ENCODE results near the gene UBR1. TPM values are rescaled to one million over a fixed set of nuclear protein-coding genes. Genes with fewer than 3 reads are reported as not detected.
"Not testable (repeated sequence)": the region's sequence is repeated elsewhere in the genome, so short reads cannot be mapped to it uniquely, and the experiment has no call there.

UBR1 gene
- total RNA-seq, 2 experiments from 2014 or later, result 42.6 to 45.9 TPM

GRCh38 chr15:42992626-42993025 is 113.2 kb downstream of the UBR1 start:
- CTCF ChIA-PET, result no interaction called here

GRCh38 chr15:42986693-42987342 is 119.0 kb downstream of the UBR1 start:
- ATAC-seq (ENCODE audit: poor library complexity) (no peak), DNase-seq (no peak)
- H3K9me3 Mint-ChIP-seq, result no peaks in the 10 kb centered on the region
- H3K4me1 ChIP-seq (ENCODE audit: insufficient read depth, low read length), result no peaks in the 10 kb centered on the region
- no peaks in the 10 kb centered on the region for H3K9me3 ChIP-seq (ENCODE audit: control insufficient read depth in 1 of 2, insufficient read depth in 1 of 2, low read length in 2 of 2)
- H3K4me1 Mint-ChIP-seq (ENCODE audit: low read depth), result no peaks in the 10 kb centered on the region
- CTCF ChIA-PET, result no interaction called here
- intact Hi-C loops (cut with DNase I, micrococcal nuclease), result no loop called here
- H3K27me3 Mint-ChIP-seq, result no peaks in the 10 kb centered on the region
- no peak overlapping the region for H3K27ac Mint-ChIP-seq
- H3K27me3 ChIP-seq (ENCODE audit: control insufficient read depth in 1 of 2, insufficient read depth in 2 of 2, low read length in 2 of 2), result no peaks in the 10 kb centered on the region
- H3K36me3 ChIP-seq (ENCODE audit: insufficient read depth, low read length), result peaks cover 59% of the 10 kb centered on the region
- no peak for TF ChIP-seq CTCF (IDR thresholded peaks at IDR 0.05)
- H3K27ac ChIP-seq (ENCODE audit: low read depth in 1 of 2, low read length in 2 of 2), result no peak overlapping the region
- H3K36me3 Mint-ChIP-seq (ENCODE audit: low read depth), result peaks cover 69% of the 10 kb centered on the region
- H3K4me3 Mint-ChIP-seq, result no peak overlapping the region
- no peak overlapping the region for H3K4me3 ChIP-seq (ENCODE audit: low read length)
- POLR2A ChIA-PET, result no interaction called here

More at GRCh38 chr15:42992626-42993025, 113.2 kb downstream of the UBR1 start:
- H3K27ac ChIP-seq (ENCODE audit: low read depth in 1 of 2, low read length in 2 of 2), result no peak overlapping the region
- intact Hi-C loops (cut with DNase I, micrococcal nuclease), result no loop called here
- POLR2A ChIA-PET, result no interaction called here
- H3K9me3 ChIP-seq (ENCODE audit: control insufficient read depth in 1 of 2, insufficient read depth in 1 of 2, low read length in 2 of 2), result no peaks in the 10 kb centered on the region
- no peaks in the 10 kb centered on the region for H3K4me1 ChIP-seq (ENCODE audit: insufficient read depth, low read length)
- peaks cover 46% of the 10 kb centered on the region for H3K36me3 ChIP-seq (ENCODE audit: insufficient read depth, low read length)
- H3K27ac Mint-ChIP-seq, result no peak overlapping the region
- no peak overlapping the region for H3K4me3 Mint-ChIP-seq
- no peaks in the 10 kb centered on the region for H3K9me3 Mint-ChIP-seq
- H3K27me3 ChIP-seq (ENCODE audit: control insufficient read depth in 1 of 2, insufficient read depth in 2 of 2, low read length in 2 of 2), result no peaks in the 10 kb centered on the region
- H3K27me3 Mint-ChIP-seq, result no peaks in the 10 kb centered on the region
- no peaks in the 10 kb centered on the region for H3K4me1 Mint-ChIP-seq (ENCODE audit: low read depth)
- no peak overlapping the region for H3K4me3 ChIP-seq (ENCODE audit: low read length)
- ATAC-seq (ENCODE audit: poor library complexity) (no peak), DNase-seq (no peak)
- no peak for TF ChIP-seq CTCF (IDR thresholded peaks at IDR 0.05)
- H3K36me3 Mint-ChIP-seq (ENCODE audit: low read depth), result peaks cover 78% of the 10 kb centered on the region

- Histone ChIP-seq H3K27me3 (ENCODE audit: control insufficient read depth in 1 of 2, insufficient read depth in 2 of 2, low read length in 2 of 2) (no peaks in the 10 kb centered on the region), H3K36me3 (ENCODE audit: insufficient read depth, low read length) (peaks cover 58% of the 10 kb centered on the region), H3K27ac (ENCODE audit: low read depth in 1 of 2, low read length in 2 of 2) (no peak overlapping the region), H3K4me1 (ENCODE audit: insufficient read depth, low read length) (no peaks in the 10 kb centered on the region), H3K9me3 (ENCODE audit: control insufficient read depth in 1 of 2, insufficient read depth in 1 of 2, low read length in 2 of 2) (no peaks in the 10 kb centered on the region), H3K4me3 (ENCODE audit: low read length) (no peak overlapping the region)
- ATAC-seq (ENCODE audit: poor library complexity), result no peak
- Mint-ChIP-seq H3K4me3 (no peak overlapping the region), H3K4me1 (ENCODE audit: low read depth) (no peaks in the 10 kb centered on the region), H3K36me3 (ENCODE audit: low read depth) (peaks cover 73% of the 10 kb centered on the region), H3K27me3 (no peaks in the 10 kb centered on the region), H3K27ac (no peak overlapping the region), H3K9me3 (no peaks in the 10 kb centered on the region)
- ChIA-PET POLR2A (no interaction called here), CTCF (no interaction called here)
- TF ChIP-seq CTCF (IDR thresholded peaks at IDR 0.05), result no peak
- no peak for DNase-seq
- intact Hi-C loops (cut with DNase I, micrococcal nuclease), result no loop called here
Observed at GRCh38 chr15:42984493-42985034, 121.3 kb downstream of the UBR1 start.

DNA sequence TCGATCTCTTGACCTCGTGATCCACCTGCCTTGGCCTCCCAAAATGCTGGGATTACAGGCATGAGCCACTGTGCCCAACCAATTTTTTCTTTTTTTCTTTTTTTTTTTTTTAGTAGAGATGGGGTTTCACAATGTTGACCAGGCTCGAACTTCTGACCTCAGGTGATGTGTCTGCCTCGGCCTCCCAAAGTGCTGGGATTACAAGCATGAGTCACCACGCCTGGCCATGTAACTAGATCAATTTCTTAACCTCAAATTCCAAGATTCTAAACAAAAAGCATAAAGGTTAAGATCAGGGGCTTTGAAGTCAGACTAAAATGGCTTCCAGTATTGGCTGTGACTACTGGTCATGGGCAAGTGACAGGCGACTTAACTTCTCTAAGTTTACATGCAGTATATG is 126.7 kb downstream of the UBR1 start:
- H3K4me3 ChIP-seq (ENCODE audit: low read length); intact Hi-C loops (cut with DNase I, micrococcal nuclease); CTCF ChIA-PET: not testable (repeated sequence)

More for the DNA sequence above, 126.7 kb downstream of the UBR1 start:
- peaks cover 68% of the 10 kb centered on the region for H3K36me3 ChIP-seq (ENCODE audit: insufficient read depth, low read length)
- ATAC-seq (ENCODE audit: poor library complexity); H3K4me1 Mint-ChIP-seq (ENCODE audit: low read depth); H3K9me3 Mint-ChIP-seq; POLR2A ChIA-PET; H3K9me3 ChIP-seq (ENCODE audit: control insufficient read depth in 1 of 2, insufficient read depth in 1 of 2, low read length in 2 of 2); H3K27ac Mint-ChIP-seq; H3K27ac ChIP-seq (ENCODE audit: low read depth in 1 of 2, low read length in 2 of 2); DNase-seq; H3K4me1 ChIP-seq (ENCODE audit: insufficient read depth, low read length); H3K27me3 ChIP-seq (ENCODE audit: control insufficient read depth in 1 of 2, insufficient read depth in 2 of 2, low read length in 2 of 2); H3K4me3 Mint-ChIP-seq; H3K27me3 Mint-ChIP-seq: not testable (repeated sequence)
- peaks cover 84% of the 10 kb centered on the region for H3K36me3 Mint-ChIP-seq (ENCODE audit: low read depth)
